Ectodermal cell (in vitro differentiated cells): ENCODE results near the gene OSBPL10.

Source experiments
- H3K27ac ChIP-seq: 2 replicates; pipeline ENCODE4 v1.7.0; 2013; ENCODE audit warnings: mild to moderate bottlenecking, low read depth, low read length; ENCODE audit not compliant: insufficient read depth, poor library complexity, severe bottlenecking
- H3K27me3 ChIP-seq: 2 replicates; pipeline ENCODE4 v1.7.0; 2013; ENCODE audit warnings: mild to moderate bottlenecking, low read length; ENCODE audit not compliant: insufficient read depth, control insufficient read depth, poor library complexity, severe bottlenecking
- H3K36me3 ChIP-seq: one replicate; pipeline ENCODE4 v1.7.0; 2013; ENCODE audit warnings: low read length; ENCODE audit not compliant: control insufficient read depth, insufficient read depth
- H3K4me1 ChIP-seq: one replicate; pipeline ENCODE4 v1.7.0; 2013; ENCODE audit warnings: low read length; ENCODE audit not compliant: control insufficient read depth, insufficient read depth
- H3K4me3 ChIP-seq: 2 replicates; pipeline ENCODE4 v1.7.0; 2013; ENCODE audit warnings: low read depth, low read length, control low read depth; ENCODE audit not compliant: insufficient read depth
- H3K9me3 ChIP-seq: 2 replicates; pipeline ENCODE4 v1.7.0; 2013; ENCODE audit warnings: mild to moderate bottlenecking, low read length, moderate library complexity; ENCODE audit not compliant: control insufficient read depth
- WGBS, 2 experiments: methylation state at CpG; one replicate each; pipeline ENCODE4 v1.1.7; 2013; ENCODE audit warnings: missing lambda C conversion rate in 2 of 2; 5-methylcytosine and 5-hydroxymethylcytosine counted together

OSBPL10 gene

DNA sequence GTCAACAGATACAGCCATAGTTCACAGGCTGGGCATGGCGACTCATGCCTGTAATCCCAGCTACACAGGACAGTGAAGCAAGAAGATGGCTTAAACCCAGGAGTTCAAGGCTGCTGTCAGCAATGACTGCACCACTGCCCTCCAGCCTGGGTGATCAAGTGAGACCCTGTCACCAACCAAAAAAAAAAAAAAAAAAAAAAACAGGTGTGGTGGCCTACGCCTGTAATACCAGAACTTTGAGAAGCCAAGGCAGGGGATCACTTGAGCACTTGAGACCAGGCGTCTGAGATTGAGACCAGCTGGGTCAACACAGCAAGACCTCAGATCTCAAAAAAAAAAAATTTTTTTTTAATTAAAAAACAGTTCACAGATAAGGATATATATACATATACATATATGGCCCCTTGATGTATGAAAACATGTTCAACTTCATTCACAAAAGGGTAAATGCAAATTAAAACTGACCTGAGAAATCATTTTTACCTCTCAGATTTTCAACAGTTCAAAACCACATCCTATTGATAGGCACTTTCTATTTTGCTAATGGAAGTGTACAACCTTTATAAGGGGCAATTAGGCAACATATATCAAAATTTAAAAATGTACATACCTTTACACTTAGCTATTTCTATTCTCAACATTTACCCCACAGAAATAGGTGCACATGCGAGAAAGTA is 51.1 kb downstream of the OSBPL10 start:
- H3K36me3 ChIP-seq, result no peaks in the 10 kb centered on the region
- H3K27me3 ChIP-seq, result no peaks in the 10 kb centered on the region
- no peak overlapping the region for H3K27ac ChIP-seq
- no peaks in the 10 kb centered on the region for H3K9me3 ChIP-seq
- no peak overlapping the region for H3K4me3 ChIP-seq
- no peaks in the 10 kb centered on the region for H3K4me1 ChIP-seq
- 92 to 99% methylated on average over 3 to 4 of the region's 4 CpGs for WGBS, 2 experiments

DNA sequence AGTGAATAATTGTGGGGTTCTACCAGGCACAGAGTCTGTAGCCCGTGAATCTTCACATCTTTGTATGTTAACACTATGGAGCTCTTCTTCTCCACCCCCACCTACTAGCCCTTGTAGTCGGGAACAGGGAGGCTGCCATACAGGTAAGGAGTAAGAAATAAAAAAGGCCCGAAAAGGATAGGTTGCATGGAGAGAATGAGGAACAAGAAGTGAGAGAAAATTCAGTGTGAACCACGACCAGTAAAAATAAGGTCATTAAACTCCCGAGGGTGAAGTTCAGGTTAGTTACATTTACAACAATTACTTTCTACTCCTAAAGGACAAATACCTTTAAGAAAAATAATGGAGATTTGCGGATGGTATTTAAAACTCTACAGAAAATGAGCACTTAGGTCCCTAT is 53.3 kb downstream of the OSBPL10 start:
- Histone ChIP-seq H3K4me1 (no peaks in the 10 kb centered on the region), H3K4me3 (no peak overlapping the region), H3K36me3 (no peaks in the 10 kb centered on the region), H3K9me3 (no peaks in the 10 kb centered on the region), H3K27me3 (no peaks in the 10 kb centered on the region), H3K27ac (no peak overlapping the region)
- WGBS, 2 experiments, result 91 to 92% methylated on average over 6 of the region's 6 CpGs

DNA sequence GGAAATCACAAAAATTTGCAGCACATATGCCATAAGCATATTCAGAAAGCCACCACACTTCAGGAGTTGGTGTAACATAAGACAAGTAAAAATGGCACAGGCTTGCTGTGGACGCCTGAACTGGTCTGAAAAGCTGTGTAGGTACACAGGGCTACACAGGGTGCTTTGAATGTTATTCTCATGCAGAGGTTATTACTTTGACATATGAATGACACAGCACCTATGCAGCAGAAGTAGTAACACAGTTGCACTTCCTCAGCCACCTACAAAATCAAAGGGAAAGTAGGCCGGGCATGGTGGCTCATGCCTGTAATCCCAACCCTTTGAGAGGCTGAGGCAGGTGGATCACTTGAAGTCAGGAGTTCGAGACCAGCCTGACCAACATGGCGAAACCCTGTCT is 54.5 kb downstream of the OSBPL10 start:
- Histone ChIP-seq H3K27me3 (no peaks in the 10 kb centered on the region), H3K27ac (no peak overlapping the region), H3K36me3 (no peaks in the 10 kb centered on the region), H3K4me1 (no peaks in the 10 kb centered on the region), H3K4me3 (no peak overlapping the region), H3K9me3 (no peaks in the 10 kb centered on the region)
- 87 to 93% methylated on average over 3 to 4 of the region's 4 CpGs for WGBS, 2 experiments

DNA sequence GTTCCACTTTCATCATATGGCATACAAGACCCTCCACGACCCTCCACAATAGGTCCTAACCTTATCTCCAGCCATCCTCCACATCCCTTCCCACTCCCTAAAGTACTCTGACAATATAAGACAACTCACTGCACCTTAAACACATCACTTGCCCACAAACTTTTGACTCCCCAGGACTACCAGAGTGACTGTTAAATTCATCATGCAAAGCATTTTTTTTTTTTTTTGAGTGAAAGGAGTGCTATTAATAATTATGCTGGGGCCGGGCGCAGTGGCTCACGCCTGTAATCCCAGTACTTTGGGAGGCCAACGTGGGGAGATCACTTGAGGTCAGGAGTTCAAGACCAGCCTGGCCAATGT is 55.8 kb downstream of the OSBPL10 start:
- Histone ChIP-seq H3K4me3 (no peak overlapping the region), H3K27ac (no peak overlapping the region), H3K9me3 (no peaks in the 10 kb centered on the region), H3K4me1 (no peaks in the 10 kb centered on the region), H3K36me3 (no peaks in the 10 kb centered on the region), H3K27me3 (no peaks in the 10 kb centered on the region)
- WGBS, 2 experiments, result 91 to 93% methylated on average over 5 of the region's 5 CpGs

DNA sequence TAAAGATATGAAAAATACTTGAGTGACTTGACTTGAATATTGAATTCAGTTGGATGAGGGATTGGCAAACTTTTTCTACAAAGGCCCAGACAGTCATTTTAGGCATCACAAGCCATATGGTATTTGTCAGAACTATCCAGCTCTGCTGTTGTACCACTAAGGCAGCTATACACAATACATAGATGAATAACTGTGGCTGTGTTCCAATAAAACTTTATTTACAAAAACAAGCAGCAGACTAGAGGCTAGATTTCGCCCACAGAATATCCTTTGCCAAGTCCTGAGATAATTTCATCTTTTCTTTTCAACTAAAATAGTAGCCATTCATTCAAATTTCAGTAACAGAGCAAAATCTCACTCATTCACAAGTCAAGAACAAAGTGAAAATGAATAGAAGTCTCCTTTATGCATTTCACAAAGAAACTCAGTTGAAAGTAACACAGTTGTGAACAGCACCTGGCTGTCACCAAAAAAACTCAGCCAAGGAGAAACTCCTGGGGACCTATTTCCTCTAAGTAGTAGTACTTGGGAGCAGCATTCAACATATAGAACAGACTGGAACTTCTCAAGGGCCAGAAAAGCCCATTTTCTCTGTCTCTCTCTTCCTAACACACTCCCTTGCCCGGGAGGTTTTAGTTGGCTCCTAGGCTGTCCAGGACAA is 56.3 kb downstream of the OSBPL10 start:
- 90 to 94% methylated on average over 2 of the region's 2 CpGs for WGBS, 2 experiments

DNA sequence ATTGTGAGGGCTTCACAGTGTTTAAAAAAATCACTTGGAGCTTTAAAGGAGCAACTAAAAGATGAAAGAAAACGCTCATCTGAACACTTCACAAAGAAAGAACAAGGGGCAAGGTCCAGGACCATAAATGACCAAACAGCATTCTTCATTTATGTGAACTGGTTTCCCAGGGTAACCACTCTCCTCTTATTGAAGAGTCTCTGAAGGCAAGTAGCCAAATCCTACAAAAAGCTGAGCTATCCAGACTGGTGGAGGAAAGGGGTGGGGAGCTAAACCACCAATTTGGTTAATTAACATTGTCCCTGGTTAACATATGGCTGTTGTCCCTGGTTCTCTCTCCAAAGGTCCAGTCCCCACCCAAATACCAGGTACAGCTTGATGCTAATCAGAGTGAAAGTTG is 58.1 kb downstream of the OSBPL10 start:
- no peaks in the 10 kb centered on the region for H3K4me1 ChIP-seq
- no peak overlapping the region for H3K27ac ChIP-seq
- H3K4me3 ChIP-seq, result no peak overlapping the region
- no peaks in the 10 kb centered on the region for H3K36me3 ChIP-seq
- no peaks in the 10 kb centered on the region for H3K27me3 ChIP-seq
- 69 to 71% methylated on average over 1 of the region's 1 CpG for WGBS, 2 experiments
- no peaks in the 10 kb centered on the region for H3K9me3 ChIP-seq

More for the DNA sequence above, 56.3 kb downstream of the OSBPL10 start:
- H3K4me1 ChIP-seq, result no peaks in the 10 kb centered on the region
- H3K27ac ChIP-seq, result no peak overlapping the region
- no peaks in the 10 kb centered on the region for H3K36me3 ChIP-seq
- H3K9me3 ChIP-seq, result no peaks in the 10 kb centered on the region
- H3K27me3 ChIP-seq, result no peaks in the 10 kb centered on the region
- H3K4me3 ChIP-seq, result no peak overlapping the region

DNA sequence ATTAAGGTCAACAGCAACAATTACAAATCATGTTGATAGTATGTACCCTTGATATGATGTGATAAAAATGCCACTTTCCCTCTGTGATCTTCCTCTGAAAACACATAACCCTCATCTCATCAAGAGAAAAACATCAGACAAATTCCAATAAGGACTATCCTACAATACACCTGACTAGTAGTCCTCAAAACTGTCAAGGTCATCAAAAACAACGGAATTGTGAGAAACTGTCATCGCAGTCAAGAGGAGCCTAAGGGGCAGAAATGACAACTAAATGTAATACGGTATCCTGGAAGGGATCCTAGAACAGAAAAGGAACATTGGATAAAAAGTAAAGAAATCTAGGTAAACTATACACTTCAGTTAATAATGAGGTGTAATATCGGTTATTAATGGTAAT is 59.2 kb downstream of the OSBPL10 start:
- Histone ChIP-seq H3K9me3 (no peaks in the 10 kb centered on the region), H3K4me1 (peaks cover 8% of the 10 kb centered on the region), H3K4me3 (no peak overlapping the region), H3K27me3 (no peaks in the 10 kb centered on the region), H3K27ac (no peak overlapping the region), H3K36me3 (no peaks in the 10 kb centered on the region)
- WGBS, 2 experiments, result 83 to 88% methylated on average over 4 of the region's 4 CpGs

DNA sequence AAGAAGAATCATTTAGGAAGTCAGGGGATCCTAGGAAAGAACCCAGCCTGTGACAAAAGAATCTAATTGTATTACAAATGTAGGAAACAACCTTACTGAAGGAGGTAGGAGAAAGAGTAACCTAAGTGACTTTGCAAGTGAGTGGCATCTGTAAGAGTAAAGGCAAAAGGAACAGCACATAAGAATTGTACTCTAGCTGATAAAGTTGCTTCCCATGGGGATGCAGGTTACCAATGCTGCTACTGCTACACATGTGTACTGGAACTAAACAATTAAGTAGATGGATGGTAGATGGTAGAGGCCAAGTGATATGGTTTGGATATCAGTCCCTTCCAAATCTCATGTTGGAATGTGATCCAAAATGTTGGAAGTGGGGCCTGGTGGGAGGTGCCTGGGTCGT is 60.8 kb downstream of the OSBPL10 start:
- H3K27me3 ChIP-seq, result no peaks in the 10 kb centered on the region
- WGBS, 2 experiments, result 100% methylated on average over 1 of the region's 1 CpG
- H3K36me3 ChIP-seq, result no peaks in the 10 kb centered on the region
- no peak overlapping the region for H3K4me3 ChIP-seq
- H3K27ac ChIP-seq, result no peak overlapping the region
- H3K4me1 ChIP-seq, result peaks cover 13% of the 10 kb centered on the region
- no peaks in the 10 kb centered on the region for H3K9me3 ChIP-seq

DNA sequence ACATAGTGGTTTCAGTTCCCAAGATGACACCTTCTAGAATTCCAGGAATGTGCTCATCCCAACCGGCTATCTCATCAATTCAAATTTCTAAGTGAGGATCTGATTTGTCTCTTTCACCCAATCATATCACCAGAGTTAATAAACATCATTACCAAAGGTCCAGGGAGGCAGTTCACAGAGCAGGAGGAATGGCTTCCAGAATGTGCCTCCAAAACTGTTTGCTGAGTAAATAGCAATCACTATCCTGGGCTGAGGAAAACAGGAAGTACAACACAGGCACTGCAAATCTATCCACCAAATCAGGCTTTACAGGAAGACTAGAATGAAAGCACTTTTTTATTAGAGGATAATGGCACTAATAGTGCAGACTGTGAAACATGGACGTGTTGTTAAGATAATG is 61.5 kb downstream of the OSBPL10 start:
- WGBS, 2 experiments, result 93 to 95% methylated on average over 1 to 2 of the region's 2 CpGs
- Histone ChIP-seq H3K9me3 (no peaks in the 10 kb centered on the region), H3K4me3 (no peak overlapping the region), H3K27ac (no peak overlapping the region), H3K36me3 (no peaks in the 10 kb centered on the region), H3K4me1 (peaks cover 13% of the 10 kb centered on the region), H3K27me3 (no peaks in the 10 kb centered on the region)

DNA sequence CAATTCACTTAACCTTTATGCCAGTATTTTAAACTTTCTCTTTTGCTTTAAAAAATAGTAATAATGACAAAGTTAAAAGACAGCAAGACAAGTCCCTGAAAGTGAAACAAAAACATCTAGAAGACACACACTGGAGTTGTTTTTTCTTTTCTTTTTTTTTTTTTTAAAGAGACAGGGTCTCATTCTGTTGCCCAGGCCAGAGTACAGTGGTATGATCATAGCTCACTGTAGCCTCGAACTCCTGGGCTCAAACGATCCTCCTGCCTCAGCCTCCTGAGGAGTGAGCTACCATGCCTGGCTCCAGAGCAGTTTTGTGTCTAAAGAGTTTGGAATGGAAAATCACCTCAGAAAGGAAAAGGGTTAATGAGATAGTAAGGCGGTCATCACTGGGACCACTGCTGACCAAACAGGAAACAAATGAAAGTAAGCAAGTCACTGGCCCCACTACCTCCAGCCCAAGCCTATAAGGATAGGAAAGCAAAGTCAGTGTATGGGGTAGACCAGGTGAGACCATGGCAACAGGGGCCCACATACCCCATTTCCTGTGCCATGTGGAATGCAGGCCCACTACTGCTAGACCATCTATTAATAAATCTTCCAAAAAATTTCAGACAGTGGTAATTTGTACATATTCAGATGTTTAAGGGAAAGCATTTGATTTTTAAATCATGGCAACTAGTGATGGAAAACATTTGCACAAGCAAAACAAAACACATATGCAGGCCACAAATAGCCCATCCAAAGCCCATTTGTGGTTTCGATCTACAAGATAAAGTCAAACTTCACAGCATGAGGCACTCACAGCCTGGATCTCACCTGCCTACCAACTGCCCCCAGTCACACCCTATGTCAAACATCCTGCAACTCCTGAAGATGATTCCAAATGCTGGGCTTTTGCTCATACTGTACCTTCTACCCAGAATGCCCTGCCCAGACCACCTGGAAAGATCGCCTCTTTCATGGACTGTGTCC is 62.6 kb downstream of the OSBPL10 start:
- no peak overlapping the region for H3K27ac ChIP-seq
- no peaks in the 10 kb centered on the region for H3K27me3 ChIP-seq
- H3K4me3 ChIP-seq, result no peak overlapping the region
- H3K9me3 ChIP-seq, result no peaks in the 10 kb centered on the region
- no peaks in the 10 kb centered on the region for H3K36me3 ChIP-seq
- peaks cover 13% of the 10 kb centered on the region for H3K4me1 ChIP-seq
- WGBS, 2 experiments, result 89 to 91% methylated on average over 5 of the region's 5 CpGs
